Colonic mucosa (tissue), 4 donors: ENCODE results near the gene LRMDA. TPM values are rescaled to one million over a fixed set of nuclear protein-coding genes. Genes with fewer than 3 reads are reported as not detected.

Experiments used
- DNase-seq: peaks from one replicate; pipeline ENCODE4 v3.0.0-alpha.2; 2020
- H3K27ac ChIP-seq: fragments of 200-600 bp; one replicate; pipeline ENCODE4 v1.8.0; 2021
- H3K27me3 ChIP-seq: fragments of 200-600 bp; one replicate; pipeline ENCODE4 v1.8.0; 2021
- H3K36me3 ChIP-seq: fragments of 200-600 bp; one replicate; pipeline ENCODE4 v1.8.0; 2021
- H3K4me1 ChIP-seq: fragments of 200-600 bp; one replicate; pipeline ENCODE4 v1.8.0; 2021; ENCODE audit warnings: mild to moderate bottlenecking
- H3K4me3 ChIP-seq: fragments of 200-600 bp; one replicate; pipeline ENCODE4 v1.8.0; 2021
- H3K9ac ChIP-seq, 2 donors: one replicate each; pipeline ENCODE4 v1.7.0; 2013; ENCODE audit warnings: control low read depth in 2 of 2, low read depth in 2 of 2, low read length in 2 of 2
- H3K9me3 ChIP-seq: fragments of 200-600 bp; one replicate; pipeline ENCODE4 v1.8.0; 2021
- intact Hi-C: fragments of 100-400 bp; cut with DNase I; formaldehyde crosslinking; loops from one replicate; pipeline ENCODE4 v1.14.1; 2022
- total RNA-seq, 2 donors: library from RNA; stranded (reverse); fragmentation: NEBNext Ultra II Directional in 1 of 2; extraction: Animal tissue kit (Norgen Biotek cat#: 25700) in 1 of 2; gene quantifications; one replicate each; pipeline ENCODE4 v1.2.1, GENCODE V29; 2021
- TF ChIP-seq, protein P1 (sequence below): fragments of 200-600 bp; IDR thresholded peaks from one replicate; pipeline ENCODE4 v1.8.0; 2022; ENCODE audit warnings: antibody characterized with exemption, mild to moderate bottlenecking
- donor health status: healthy.
- donor health status: DM: no; HTN: no; CAD: no.
- donor health status: DM: no; HTN: no; CAD: no.

The LRMDA gene
- total RNA-seq, 2 donors from 2014 or later: 2.5 to 5.2 TPM

DNA sequence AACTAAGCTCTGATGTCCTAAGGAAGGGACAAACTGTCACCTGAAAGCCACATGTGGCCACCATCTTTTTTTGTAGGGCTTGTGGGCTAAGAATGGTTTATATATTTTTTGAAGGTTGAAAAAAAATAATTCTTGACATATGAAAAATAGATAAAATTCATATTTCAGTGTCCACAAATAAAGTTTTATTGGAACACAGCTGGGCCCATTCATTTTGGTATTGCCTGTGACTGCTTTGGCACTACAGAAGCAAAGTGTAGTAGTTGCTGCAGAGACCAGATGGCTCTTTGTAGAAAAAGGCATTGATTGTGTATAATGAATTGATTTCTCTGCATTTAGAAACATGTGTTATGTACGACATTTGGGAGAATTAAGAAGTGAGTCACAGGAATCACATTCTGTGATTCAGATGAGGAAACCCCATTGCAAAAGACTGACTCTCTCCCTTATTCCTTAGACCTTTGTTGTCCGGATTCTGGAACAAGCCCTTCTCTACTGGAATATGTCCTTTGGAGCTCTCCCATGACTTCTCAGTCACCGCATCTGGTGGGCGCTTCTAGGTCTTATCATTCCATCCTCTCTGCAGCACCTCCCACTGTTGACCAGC is 438.7 kb downstream of the LRMDA start:
- intact Hi-C loops: no loop called here
- no peak for DNase-seq
- Histone ChIP-seq H3K9me3 (no peaks in the 10 kb centered on the region), H3K4me3 (no peak overlapping the region), H3K27ac (no peak overlapping the region), H3K4me1 (no peaks in the 10 kb centered on the region), H3K9ac (no peak overlapping the region), H3K27me3 (no peaks in the 10 kb centered on the region), H3K36me3 (no peaks in the 10 kb centered on the region)
- TF ChIP-seq, protein P1, sequence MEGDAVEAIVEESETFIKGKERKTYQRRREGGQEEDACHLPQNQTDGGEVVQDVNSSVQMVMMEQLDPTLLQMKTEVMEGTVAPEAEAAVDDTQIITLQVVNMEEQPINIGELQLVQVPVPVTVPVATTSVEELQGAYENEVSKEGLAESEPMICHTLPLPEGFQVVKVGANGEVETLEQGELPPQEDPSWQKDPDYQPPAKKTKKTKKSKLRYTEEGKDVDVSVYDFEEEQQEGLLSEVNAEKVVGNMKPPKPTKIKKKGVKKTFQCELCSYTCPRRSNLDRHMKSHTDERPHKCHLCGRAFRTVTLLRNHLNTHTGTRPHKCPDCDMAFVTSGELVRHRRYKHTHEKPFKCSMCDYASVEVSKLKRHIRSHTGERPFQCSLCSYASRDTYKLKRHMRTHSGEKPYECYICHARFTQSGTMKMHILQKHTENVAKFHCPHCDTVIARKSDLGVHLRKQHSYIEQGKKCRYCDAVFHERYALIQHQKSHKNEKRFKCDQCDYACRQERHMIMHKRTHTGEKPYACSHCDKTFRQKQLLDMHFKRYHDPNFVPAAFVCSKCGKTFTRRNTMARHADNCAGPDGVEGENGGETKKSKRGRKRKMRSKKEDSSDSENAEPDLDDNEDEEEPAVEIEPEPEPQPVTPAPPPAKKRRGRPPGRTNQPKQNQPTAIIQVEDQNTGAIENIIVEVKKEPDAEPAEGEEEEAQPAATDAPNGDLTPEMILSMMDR: no peak

- intact Hi-C loops: no loop called here
- Histone ChIP-seq H3K27ac (no peak overlapping the region), H3K27me3 (no peaks in the 10 kb centered on the region), H3K9me3 (no peaks in the 10 kb centered on the region), H3K9ac (no peak overlapping the region), H3K4me3 (no peak overlapping the region), H3K4me1 (no peaks in the 10 kb centered on the region), H3K36me3 (no peaks in the 10 kb centered on the region)
- no peak for DNase-seq
- TF ChIP-seq, protein P1: no peak
Observed at GRCh38 chr10:75875740-75876139, 444.3 kb downstream of the LRMDA start.

- H3K36me3 ChIP-seq: no peaks in the 10 kb centered on the region
- no peaks in the 10 kb centered on the region for H3K27me3 ChIP-seq
- no peak overlapping the region for H3K9ac ChIP-seq
- TF ChIP-seq, protein P1: no peak
- DNase-seq: no peak
- no peaks in the 10 kb centered on the region for H3K9me3 ChIP-seq
- no peak overlapping the region for H3K27ac ChIP-seq
- intact Hi-C loops: no loop called here
- no peak overlapping the region for H3K4me3 ChIP-seq
- no peaks in the 10 kb centered on the region for H3K4me1 ChIP-seq
Observed at GRCh38 chr10:75876710-75877109, 445.3 kb downstream of the LRMDA start.

- H3K27me3 ChIP-seq: no peaks in the 10 kb centered on the region
- no peak overlapping the region for H3K27ac ChIP-seq
- no peaks in the 10 kb centered on the region for H3K4me1 ChIP-seq
- TF ChIP-seq, protein P1: no peak
- DNase-seq: no peak
- H3K9ac ChIP-seq: no peak overlapping the region
- intact Hi-C loops: no loop called here
- no peaks in the 10 kb centered on the region for H3K36me3 ChIP-seq
- no peak overlapping the region for H3K4me3 ChIP-seq
- no peaks in the 10 kb centered on the region for H3K9me3 ChIP-seq
Observed at GRCh38 chr10:75877877-75878276, 446.5 kb downstream of the LRMDA start.

GRCh38 chr10:75878586-75878985 is 447.2 kb downstream of the LRMDA start:
- intact Hi-C loops: no loop called here

More at GRCh38 chr10:75878586-75878985, 447.2 kb downstream of the LRMDA start:
- DNase-seq: no peak
- H3K27me3 ChIP-seq: no peaks in the 10 kb centered on the region
- H3K9me3 ChIP-seq: no peaks in the 10 kb centered on the region
- TF ChIP-seq, protein P1: no peak
- no peak overlapping the region for H3K27ac ChIP-seq
- no peaks in the 10 kb centered on the region for H3K4me1 ChIP-seq
- H3K9ac ChIP-seq: no peak overlapping the region
- no peak overlapping the region for H3K4me3 ChIP-seq
- no peaks in the 10 kb centered on the region for H3K36me3 ChIP-seq
